NCI-H526 treated with DMSO at 0.1 percent for 48 hours (cell line): ENCODE data around the gene LSS.

Source experiments
- DNase-seq: peaks from one replicate; lab custom pipeline; 2025; lab: John Stamatoyannopoulos, UW

Gene LSS

DNA sequence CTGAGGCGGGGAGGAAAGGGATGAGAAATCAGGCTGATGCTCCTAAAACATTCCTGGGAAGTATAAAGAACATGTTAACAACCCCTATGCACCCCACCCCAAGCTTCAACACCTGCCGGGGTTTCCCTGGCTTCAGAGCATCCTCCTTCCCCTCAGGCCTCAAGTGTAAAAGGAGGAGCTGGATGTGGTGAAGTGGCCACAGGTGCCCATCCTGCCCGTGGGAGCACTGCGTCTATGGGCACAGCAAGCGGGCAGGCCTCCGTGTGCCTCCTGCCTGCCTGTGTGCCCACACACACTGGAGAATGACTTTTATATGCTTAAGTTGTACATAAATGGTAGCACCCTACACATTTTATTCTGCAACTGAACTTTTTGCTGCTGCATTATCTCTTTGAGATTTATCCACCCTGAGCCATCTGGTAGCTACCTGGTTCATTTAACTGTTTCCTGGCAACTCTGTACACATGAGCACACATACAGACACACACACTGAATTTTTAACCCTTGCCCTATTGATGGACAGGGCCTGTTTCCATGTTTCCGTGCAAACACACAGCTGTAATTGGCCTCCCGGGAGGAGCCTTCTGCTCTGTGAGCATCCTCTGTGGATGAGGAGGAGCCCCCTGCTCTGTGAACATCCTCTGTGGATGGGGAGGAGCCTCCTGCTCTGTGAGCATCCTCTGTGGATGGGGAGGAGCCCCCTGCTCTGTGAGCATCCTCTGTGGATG lies 59.8 kb downstream of the LSS start:
- no peak for DNase-seq

- DNase-seq = no peak
These were observed 60.3 kb downstream of the LSS start for GRCh38 chr21:46168238-46168637.

DNA sequence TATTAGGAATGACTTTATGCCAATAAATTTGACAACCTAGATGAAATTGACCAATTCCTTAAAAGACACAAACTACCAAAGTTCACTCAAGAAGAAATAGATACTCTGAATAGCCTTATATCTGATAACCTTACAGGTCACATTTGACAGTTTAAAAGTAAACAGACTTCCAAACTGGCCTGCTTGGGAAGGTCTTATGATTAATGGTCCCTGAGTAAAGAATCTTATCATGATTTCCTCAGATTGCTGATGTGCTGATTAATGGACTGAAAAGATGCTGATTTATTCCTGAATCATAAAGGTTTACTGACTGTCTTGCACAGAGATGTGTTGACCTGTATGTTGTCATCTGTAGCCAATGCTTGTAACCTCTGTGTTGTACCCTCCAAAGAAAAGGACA lies 63.5 kb downstream of the LSS start:
- no peak for DNase-seq

DNA sequence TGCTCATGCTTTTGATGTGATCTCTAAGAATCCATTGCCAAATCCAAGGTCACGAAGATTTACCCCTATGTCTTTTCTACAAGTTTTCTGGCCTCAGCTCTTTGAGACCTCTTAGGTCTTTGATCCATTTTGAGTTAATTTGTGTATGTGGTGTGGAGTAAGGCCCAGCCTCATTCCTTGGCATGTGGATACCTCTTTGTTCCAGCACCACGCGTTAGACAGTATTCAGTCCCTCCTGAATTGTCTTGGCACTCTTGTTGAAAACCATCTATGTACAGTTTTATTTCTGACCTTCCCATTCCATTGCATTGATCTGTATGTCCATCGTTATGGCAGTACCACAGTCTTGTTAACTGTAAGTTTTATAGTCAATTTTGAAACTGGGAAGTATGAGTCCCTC lies 65.2 kb downstream of the LSS start:
- DNase-seq = no peak

DNA sequence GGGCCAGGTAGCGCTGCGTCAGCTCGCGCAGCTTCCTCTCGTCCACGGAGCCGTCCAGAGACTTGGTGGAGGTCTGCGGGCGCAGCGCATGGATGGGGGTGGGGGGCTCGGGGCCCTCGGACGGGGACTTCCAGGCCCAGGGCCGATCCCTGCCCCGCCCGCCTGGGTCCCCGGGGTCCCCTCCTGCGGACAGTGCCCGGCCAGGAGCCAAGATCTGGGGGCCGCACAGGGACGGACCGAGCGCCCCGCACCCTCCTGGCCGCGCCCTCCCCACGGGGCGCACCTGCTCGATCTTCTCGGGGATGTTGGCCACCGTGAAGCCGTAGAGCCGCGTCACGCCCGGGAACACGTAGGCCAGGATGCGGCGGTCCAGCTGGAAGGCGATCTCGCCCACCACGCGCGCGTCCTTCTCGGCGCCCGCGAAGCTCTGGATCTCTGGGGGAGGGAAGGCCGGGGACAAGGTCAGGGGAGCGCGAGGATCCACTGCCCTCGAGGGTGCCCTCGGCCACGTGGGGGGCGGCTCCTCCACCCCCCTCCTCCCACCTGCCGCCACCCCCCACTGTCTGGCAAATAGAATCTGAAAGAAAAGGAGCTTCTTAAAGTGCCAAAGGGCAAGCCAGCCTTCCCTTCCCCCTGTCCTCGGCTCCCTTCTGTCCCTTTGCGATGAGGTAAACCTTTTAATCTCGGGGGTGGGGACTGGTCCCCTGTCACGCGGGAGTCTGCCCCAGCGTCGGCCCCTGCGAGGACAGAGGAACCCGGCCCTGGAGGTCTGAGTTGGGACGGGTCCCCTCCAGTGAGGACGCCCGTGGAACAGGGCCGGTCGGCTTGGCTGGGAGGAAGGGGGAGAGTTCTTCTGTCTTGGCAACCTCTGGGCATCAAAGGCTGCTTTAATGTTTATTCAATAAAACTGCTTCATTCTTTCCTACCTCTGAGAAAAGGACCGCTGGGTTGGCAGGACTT lies 66.7 kb downstream of the LSS start:
- no peak for DNase-seq

DNA sequence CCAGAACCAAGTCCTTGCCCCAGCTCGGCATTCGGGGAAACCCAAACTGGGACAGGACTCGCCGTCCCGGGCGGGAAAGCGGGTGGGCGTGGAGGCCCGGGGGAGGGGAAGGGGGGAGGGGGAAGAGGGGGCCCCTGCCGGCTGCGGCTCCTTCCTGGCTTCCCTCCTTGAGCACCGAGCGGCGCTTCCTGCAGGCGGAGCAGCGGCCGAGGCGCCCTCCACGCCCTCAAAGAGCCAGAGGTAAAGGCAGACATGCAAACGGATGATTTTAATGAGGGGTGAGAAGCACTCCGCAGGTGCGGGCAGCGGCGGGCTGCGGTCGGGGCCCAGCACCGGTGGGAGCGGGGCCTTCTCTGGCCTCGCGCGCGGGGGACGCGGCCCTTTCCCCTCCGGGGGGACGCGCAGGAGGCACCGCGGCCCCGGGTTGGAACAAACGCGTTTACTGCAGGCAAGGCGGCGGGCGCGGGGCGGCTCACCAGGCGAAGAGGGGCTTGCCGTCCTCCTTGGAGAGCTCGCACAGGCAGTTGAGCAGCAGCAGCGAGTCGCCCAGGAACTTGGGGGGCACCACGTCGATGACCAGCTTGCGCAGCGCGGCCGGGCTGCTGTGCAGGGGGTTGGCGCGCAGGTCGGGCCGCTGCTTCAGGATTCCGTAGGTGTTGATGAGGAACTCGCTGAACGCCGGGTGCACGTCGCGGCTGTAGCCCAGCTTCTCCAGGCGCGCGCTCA lies 67.5 kb downstream of the LSS start:
- DNase-seq = no peak

- DNase-seq = no peak
These were observed 68.0 kb downstream of the LSS start for GRCh38 chr21:46160657-46160906.

DNA sequence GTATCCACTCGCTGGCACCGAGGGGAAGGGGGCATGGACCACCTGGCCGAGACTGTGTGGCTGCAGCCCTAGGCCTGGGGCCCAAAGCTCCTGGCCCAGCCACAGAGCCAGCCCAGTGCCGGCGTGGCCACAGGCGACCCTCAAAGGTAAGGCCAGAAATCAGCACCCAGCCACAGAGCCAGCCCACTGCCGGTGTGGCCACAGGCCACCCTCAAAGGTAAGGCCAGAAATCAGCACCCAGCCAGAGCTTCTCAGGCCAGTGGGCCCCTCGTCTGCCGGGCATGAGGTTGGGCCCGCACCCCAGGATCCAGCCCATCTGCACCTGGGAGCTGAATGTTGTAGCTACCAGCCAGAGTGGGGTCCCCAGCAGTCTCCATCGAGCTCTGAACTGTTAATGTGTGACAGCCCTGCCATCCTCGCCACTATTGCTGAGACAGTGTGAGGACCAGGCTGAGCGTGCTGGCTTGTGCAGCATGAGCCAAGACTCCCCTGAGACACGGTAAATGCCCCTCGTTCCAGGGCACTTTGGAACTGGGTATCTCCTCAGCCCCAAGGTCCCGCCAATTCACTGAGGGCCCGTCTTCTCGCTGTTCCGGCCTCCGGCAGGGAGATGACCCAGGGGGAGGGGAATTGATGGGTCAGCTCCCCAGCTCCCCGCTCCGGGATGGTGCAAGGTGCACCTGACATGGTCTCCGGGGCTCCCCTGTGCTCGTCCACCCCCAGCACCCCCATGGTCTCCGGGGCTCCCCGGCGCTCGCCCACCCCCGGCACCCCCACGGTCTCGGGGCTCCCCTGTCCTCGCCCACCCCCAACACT lies 68.5 kb downstream of the LSS start:
- no peak for DNase-seq

DNA sequence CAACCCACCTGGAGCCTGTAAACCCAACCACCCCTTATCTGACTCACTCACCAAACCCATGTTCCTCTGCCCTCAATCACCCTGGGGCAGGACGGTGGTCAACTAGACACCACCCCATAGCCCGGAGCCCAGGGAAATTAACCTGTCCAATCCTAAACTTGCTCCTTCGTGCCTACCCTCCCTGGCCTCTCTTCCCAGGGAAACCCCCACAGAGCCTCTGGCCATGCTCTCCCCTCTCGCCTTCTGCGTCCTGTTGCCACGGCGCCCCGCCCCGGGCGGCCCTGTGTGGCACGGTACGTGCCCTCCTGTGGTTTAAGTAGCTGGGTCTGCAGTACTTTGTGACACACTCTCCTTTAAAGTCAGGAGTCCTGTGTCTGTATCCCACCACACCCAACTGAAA lies 69.2 kb downstream of the LSS start:
- DNase-seq = no peak

DNA sequence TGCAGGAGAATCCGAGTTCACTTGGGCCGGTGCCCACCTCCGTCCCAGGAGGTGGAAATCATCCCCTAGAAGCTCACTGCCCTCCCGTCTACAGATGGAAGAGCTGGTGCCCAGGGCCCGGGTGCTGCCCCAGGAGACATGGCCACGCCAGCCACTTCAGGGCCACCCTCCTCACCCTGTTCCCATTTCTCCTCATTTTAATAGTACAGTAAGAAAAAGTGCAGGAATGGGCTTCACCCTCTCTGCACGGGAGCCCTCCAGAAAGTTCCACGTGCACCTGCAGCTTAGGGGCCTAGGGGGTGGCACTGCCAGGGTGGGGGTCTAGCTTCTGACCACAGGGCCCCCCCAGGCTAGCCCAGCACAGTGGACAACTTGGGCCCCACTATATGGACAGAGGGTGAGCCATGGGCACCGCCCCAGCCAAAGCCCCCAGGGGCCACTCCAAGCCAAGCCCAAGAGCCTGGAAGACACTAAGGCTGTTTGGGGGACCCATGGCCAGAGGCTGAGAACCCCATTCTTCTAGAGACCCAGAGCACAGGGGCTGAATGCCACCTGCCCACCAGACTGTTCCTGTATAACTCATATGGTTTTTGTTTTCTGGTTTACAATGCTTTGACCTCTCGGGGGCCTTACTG lies 69.8 kb downstream of the LSS start:
- DNase-seq = no peak

GRCh38 chr21:46157987-46158451 lies 70.6 kb downstream of the LSS start:
- DNase-seq = no peak

GRCh38 chr21:46157396-46157986 lies 71.1 kb downstream of the LSS start:
- no peak for DNase-seq

GRCh38 chr21:46156678-46157077 lies 71.9 kb downstream of the LSS start:
- DNase-seq = no peak

DNA sequence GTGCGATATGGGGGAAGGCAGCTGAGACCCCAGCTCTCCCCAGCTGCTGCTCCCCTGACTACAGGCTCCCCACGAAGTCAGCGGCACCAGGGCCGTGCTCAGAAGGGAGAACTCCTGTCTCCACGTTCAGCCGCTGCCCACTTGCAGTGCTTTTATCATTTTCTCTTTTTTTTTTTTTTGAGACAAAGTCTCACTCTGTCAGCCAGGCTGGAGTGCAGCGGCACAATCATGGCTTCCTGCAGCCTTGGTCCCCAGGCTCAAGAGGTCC lies 72.3 kb downstream of the LSS start:
- no peak for DNase-seq

DNA sequence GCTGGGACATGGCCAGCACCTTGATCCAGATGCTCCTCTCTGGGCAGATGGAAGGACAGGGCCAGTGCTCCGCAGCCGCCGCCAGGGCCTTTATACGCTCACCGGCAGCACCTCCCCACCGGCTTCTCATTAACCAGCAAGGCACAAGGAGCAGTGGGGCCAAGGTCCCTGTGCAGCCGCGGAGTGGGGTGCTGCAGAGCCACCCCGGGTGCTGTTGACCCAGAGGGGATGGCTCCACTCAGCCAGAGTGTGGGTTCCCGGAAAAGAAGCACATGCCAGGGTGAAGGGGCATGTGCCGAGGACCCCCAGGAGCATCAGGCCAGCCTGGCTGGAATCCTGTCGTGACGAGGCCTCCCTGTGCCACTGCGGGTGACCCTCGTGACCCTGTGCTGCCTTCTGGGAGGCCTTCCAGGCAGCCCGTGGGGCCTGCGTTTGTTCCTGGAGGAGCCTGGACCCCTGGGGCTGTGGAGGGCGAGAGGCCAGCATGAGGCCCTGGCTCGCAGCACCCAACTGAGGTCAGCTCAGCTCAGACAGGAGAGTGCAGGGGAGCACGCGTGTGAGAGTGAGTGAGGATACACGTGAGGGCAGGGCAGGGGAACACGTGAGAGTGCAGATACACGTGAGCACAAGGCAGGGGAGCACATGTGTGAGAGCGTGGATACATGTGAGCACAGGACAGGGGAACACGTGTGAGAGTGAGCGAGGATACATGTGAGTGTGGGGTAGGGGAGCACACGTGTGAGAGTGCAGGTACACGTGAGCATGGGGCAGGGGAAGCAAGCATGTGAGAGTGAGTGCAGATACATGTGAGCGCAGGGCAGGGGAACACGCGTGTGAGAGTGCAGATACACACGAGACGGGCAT lies 72.8 kb downstream of the LSS start, which contains the start of gene FTCD:
Gene FTCD (minus strand): TSS at position 66 of the 864 bp plus-strand sequence. CDS start 56 bp downstream, at position 10.
- no peak for DNase-seq

- DNase-seq = no peak
These were observed 73.5 kb downstream of the LSS start for GRCh38 chr21:46154955-46155513.

- DNase-seq = no peak
These were observed 74.2 kb downstream of the LSS start for GRCh38 chr21:46154155-46154954.

- DNase-seq = no peak
These were observed 75.1 kb downstream of the LSS start for GRCh38 chr21:46153247-46154154.
